Spinal cord (tissue), 10 donors: Measurements from ENCODE around the gene CLEC4G. TPM values are rescaled to one million over a fixed set of nuclear protein-coding genes. Genes with fewer than 3 reads are reported as not detected.

Experiments used
- DNase-seq, 6 donors: peaks; one replicate each; pipeline versions ENCODE4 v3.0.0 to v3.0.0-alpha.2; 2013 to 2015; ENCODE audit warnings: low spot score in 6 of 6, low read depth in 4 of 6
- H3K27ac ChIP-seq: one replicate; pipeline ENCODE4 v1.5.1; 2013; ENCODE audit warnings: low read depth, low read length, control low read depth
- H3K27me3 ChIP-seq: one replicate; pipeline ENCODE4 v1.6.1; 2013; ENCODE audit warnings: low read length; ENCODE audit not compliant: control insufficient read depth, insufficient read depth
- H3K36me3 ChIP-seq: one replicate; pipeline ENCODE4 v1.6.1; 2013; ENCODE audit warnings: low read length; ENCODE audit not compliant: control insufficient read depth, insufficient read depth
- H3K4me1 ChIP-seq: one replicate; pipeline ENCODE4 v1.6.1; 2013; ENCODE audit warnings: low read length; ENCODE audit not compliant: control insufficient read depth, insufficient read depth
- H3K4me3 ChIP-seq: one replicate; pipeline ENCODE4 v1.5.1; 2013; ENCODE audit warnings: low read depth, low read length, control low read depth
- H3K9me3 ChIP-seq: one replicate; pipeline ENCODE4 v1.6.1; 2013; ENCODE audit warnings: low read length; ENCODE audit not compliant: control insufficient read depth, insufficient read depth
- WGBS: methylation state at CpG from one replicate; pipeline ENCODE4 v1.1.5; 2013; ENCODE audit warnings: missing lambda C conversion rate; ENCODE audit not compliant: insufficient coverage; 5-methylcytosine and 5-hydroxymethylcytosine counted together
- polyA plus RNA-seq, 2 donors: library from polyadenylated mRNA; unstranded; fragments of 120-200 nt; gene quantifications; one replicate each; pipeline ENCODE4 v1.2.1, GENCODE V29; 2013; ENCODE audit not compliant: insufficient read length in 2 of 2
- total RNA-seq, 2 donors: library from RNA; depleted of rRNA in 1 of 2; stranded (reverse); fragments of 120-200 nt in 1 of 2; fragments of >200 nt in 1 of 2; gene quantifications; one replicate each; pipeline versions ENCODE4 v1.2.3 to v1.2.4, GENCODE V29; 2013 to 2014
- donor health status: healthy.

The CLEC4G gene
- total and polyA plus RNA-seq, 4 donors: 0.17 to 2.1 (median 1.0) TPM

GRCh38 chr19:7701049-7701653 is 30.8 kb downstream of the CLEC4G start:
- H3K4me1 ChIP-seq: no peaks in the 10 kb centered on the region

GRCh38 chr19:7699417-7700401 is 32.2 kb downstream of the CLEC4G start:
- peaks cover 18% of the 10 kb centered on the region for H3K27me3 ChIP-seq
- H3K4me3 ChIP-seq: no peak overlapping the region
- H3K9me3 ChIP-seq: no peaks in the 10 kb centered on the region
- H3K4me1 ChIP-seq: no peaks in the 10 kb centered on the region
- 66% methylated on average over 7 of the region's 15 CpGs for WGBS
- no peak overlapping the region for H3K27ac ChIP-seq
- no peak for DNase-seq
- H3K36me3 ChIP-seq: no peaks in the 10 kb centered on the region

More at GRCh38 chr19:7701049-7701653, 30.8 kb downstream of the CLEC4G start:
- Histone ChIP-seq H3K36me3 (no peaks in the 10 kb centered on the region), H3K27ac (no peak overlapping the region), H3K27me3 (peaks cover 18% of the 10 kb centered on the region), H3K4me3 (no peak overlapping the region), H3K9me3 (no peaks in the 10 kb centered on the region)
- 88% methylated on average over 11 of the region's 12 CpGs for WGBS
- DNase-seq: no peak

- no peak overlapping the region for H3K4me3 ChIP-seq
- no peaks in the 10 kb centered on the region for H3K9me3 ChIP-seq
- 39% methylated on average over 1 of the region's 2 CpGs for WGBS
Observed at GRCh38 chr19:7699003-7699402, 32.9 kb downstream of the CLEC4G start.

GRCh38 chr19:7698583-7698982 is 33.3 kb downstream of the CLEC4G start:
- DNase-seq: no peak
- Histone ChIP-seq H3K36me3 (no peaks in the 10 kb centered on the region), H3K4me1 (no peaks in the 10 kb centered on the region), H3K27ac (no peak overlapping the region), H3K4me3 (no peak overlapping the region), H3K9me3 (no peaks in the 10 kb centered on the region), H3K27me3 (peaks cover 18% of the 10 kb centered on the region)
- WGBS: 42% methylated on average over 9 of the region's 11 CpGs

More at GRCh38 chr19:7699003-7699402, 32.9 kb downstream of the CLEC4G start:
- Histone ChIP-seq H3K4me1 (no peaks in the 10 kb centered on the region), H3K36me3 (no peaks in the 10 kb centered on the region), H3K27me3 (peaks cover 18% of the 10 kb centered on the region), H3K27ac (no peak overlapping the region)
- no peak for DNase-seq

- Histone ChIP-seq H3K27me3 (peaks cover 18% of the 10 kb centered on the region), H3K4me3 (no peak overlapping the region), H3K9me3 (no peaks in the 10 kb centered on the region), H3K4me1 (no peaks in the 10 kb centered on the region), H3K36me3 (no peaks in the 10 kb centered on the region), H3K27ac (no peak overlapping the region)
- WGBS: 87% methylated on average over 10 of the region's 10 CpGs
- DNase-seq: no peak
Observed at GRCh38 chr19:7697721-7698287, 34.1 kb downstream of the CLEC4G start.

- Histone ChIP-seq H3K27me3 (peaks cover 17% of the 10 kb centered on the region), H3K4me3 (no peak overlapping the region), H3K36me3 (no peaks in the 10 kb centered on the region), H3K4me1 (no peaks in the 10 kb centered on the region), H3K27ac (no peak overlapping the region), H3K9me3 (no peaks in the 10 kb centered on the region)
- no peak for DNase-seq
- WGBS: 51% methylated on average over 4 of the region's 4 CpGs
Observed at GRCh38 chr19:7694499-7694898, 37.4 kb downstream of the CLEC4G start.

- Histone ChIP-seq H3K27ac (no peak overlapping the region), H3K36me3 (no peaks in the 10 kb centered on the region), H3K27me3 (peaks cover 2% of the 10 kb centered on the region), H3K4me1 (no peaks in the 10 kb centered on the region), H3K9me3 (no peaks in the 10 kb centered on the region), H3K4me3 (no peak overlapping the region)
- no peak for DNase-seq
- WGBS: 71% methylated on average over 13 of the region's 13 CpGs
Observed at GRCh38 chr19:7692417-7693088, 39.4 kb downstream of the CLEC4G start.

- no peaks in the 10 kb centered on the region for H3K4me1 ChIP-seq
- no peaks in the 10 kb centered on the region for H3K9me3 ChIP-seq
- no peak for DNase-seq
- H3K4me3 ChIP-seq: no peak overlapping the region
- peaks cover under 1% of the 10 kb centered on the region for H3K27me3 ChIP-seq
- H3K36me3 ChIP-seq: peaks cover 8% of the 10 kb centered on the region
- no peak overlapping the region for H3K27ac ChIP-seq
Observed at GRCh38 chr19:7691497-7691896, 40.4 kb downstream of the CLEC4G start.

GRCh38 chr19:7690779-7691258 is 41.1 kb downstream of the CLEC4G start:
- Histone ChIP-seq H3K9me3 (no peaks in the 10 kb centered on the region), H3K4me3 (no peak overlapping the region), H3K27me3 (no peaks in the 10 kb centered on the region), H3K4me1 (peaks cover 3% of the 10 kb centered on the region), H3K36me3 (peaks cover 13% of the 10 kb centered on the region), H3K27ac (no peak overlapping the region)
- no peak for DNase-seq
- WGBS: 87% methylated on average over 8 of the region's 8 CpGs
